HG03135 (cell line): ENCODE results near the gene BLM.
"Not testable (repeated sequence)": the region's sequence is repeated elsewhere in the genome, so short reads cannot be mapped to it uniquely, and the experiment has no call there.

Experiments used
- ATAC-seq: cut with Tn5 transposase; IDR thresholded peaks from one replicate; pipeline ENCODE4 v1.9.1; 2021; ENCODE audit warnings: mild to moderate bottlenecking, moderate library complexity; ENCODE audit not compliant: unreplicated experiment

The BLM gene

GRCh38 chr15:90729261-90729660, 12.1 kb downstream of the BLM start:
- no peak for ATAC-seq

DNA sequence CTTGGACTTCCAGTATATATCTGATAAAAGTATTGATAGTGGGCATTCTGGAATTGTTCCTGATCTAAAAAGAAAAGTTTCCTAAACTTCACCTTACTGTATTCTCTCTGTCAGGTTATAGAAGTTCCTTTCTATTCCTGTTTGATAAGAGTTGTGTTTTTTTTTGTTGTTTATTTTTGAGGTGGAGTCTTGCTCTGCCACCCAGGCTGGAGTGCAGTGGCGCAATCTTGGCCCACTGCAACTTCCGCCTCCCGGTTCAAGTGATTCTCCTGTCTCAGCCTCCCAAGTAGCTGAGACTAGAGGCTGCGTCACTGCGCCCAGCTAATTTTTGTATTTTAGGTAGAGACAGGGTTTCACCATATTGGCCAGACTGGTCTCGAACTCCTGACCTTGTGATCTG, 13.1 kb downstream of the BLM start:
- ATAC-seq = no peak

GRCh38 chr15:90735923-90736322, 18.8 kb downstream of the BLM start:
- ATAC-seq = no peak

GRCh38 chr15:90740545-90740944, 23.4 kb downstream of the BLM start:
- not testable (repeated sequence) for ATAC-seq

DNA sequence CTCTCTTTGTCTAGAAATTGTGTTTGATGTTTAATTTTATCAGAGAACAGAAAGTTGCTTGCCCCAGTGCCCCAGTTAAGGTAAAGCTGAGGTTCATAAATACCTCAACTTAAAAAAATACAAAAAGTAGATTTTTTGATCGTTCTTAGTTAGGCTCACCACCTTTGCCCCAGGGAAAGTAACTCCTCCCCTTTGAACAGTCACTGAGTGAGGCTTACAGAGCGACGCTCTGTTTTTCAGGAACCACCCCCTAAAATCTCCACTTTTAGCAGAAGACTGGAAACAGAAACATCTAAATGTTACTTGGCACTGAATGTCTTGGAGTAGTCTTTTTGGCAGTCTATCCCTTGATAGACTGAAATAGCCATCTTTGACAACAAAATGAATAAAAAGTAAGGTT, 24.9 kb downstream of the BLM start:
- no peak for ATAC-seq

DNA sequence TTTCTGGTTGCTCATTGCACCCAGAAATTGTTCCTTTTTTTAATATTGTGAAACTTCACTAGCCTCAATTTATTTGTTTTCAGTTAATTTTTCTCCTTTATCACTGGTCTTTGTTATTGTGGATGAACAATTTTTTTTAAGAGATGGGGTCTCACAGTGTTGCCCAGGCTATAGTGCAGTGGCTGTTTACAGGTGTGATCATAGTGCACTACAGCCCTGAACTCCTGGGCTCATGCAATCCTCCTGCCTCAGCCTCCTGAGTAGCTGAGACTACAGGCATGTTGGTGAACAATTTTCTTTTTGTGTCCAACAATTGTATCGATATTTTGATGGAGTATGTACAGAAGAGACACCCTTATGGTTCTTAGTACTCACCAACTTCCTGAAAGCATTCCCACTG, 26.3 kb downstream of the BLM start:
- ATAC-seq = no peak

DNA sequence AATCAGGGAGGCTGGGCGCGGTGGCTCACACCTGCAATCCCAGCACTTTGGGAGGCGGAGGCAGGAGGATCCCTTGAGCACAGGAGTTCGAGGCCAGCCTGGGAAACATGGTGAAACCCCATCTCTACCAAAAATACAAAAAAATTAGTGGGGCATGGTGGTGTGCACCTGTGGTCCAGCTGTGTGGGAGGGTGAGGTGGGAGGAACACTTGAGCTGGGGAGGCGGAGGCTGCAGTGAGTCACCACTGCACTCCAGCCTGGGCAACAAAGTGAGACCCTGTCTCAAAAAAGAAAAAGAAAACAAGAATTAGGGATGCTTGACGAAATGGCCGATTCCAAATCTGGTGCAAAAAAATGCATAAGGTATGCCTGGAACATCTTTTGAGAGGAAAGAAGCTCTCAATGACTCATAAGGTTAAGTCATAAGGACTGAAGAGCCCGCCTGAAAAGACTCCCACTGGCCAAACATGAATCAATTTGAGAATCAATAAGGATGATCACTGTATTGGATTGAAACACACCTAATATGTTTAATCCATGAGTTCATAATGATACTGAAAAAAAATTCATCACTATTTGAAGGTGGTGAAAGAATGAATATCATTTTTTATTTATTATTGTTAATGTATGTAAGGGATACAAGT, 27.7 kb downstream of the BLM start:
- ATAC-seq = no peak

- no peak for ATAC-seq
Observed at GRCh38 chr15:90749754-90750153, 32.6 kb downstream of the BLM start.

- ATAC-seq = no peak
Observed at GRCh38 chr15:90750186-90750585, 33.0 kb downstream of the BLM start.

- ATAC-seq = no peak
Observed at GRCh38 chr15:90751300-90751825, 34.2 kb downstream of the BLM start.

DNA sequence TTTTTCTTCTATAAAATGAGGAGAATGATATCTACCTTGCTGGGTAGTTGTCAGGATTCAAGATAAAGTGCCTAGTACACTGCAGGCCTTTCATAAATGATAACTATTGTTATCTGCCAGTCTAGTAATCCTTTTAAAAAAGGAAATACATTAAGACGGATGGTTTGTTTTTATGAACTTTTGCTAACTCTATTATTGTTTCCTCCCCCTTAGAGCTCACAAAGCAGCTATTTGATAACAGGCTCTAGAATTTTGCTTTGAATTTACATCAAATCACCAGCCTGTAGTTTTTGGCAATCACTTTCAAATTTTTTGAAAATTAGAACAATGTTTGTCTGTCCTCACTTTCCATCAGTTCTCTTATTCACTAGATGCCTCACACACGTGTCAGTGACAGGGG, 39.8 kb downstream of the BLM start:
- ATAC-seq = no peak

DNA sequence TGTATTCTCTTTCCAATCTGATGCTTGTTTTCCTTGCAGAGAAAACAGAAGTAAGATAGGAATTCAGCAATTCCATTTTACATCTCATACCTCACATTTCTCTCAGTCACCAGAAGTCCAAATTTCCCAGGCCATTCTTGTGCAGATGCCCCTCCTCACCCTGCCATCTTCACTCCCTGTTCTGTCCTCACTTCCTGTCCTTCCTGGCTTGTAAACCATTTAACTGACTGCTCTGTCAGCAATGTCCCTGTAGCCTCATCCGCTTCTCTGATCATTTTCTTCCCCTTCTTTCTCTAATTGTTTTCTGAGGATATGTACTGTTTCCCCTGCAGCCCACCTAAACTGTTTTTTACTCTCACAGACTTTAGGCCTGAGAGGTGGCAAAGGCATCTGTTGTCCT, 40.3 kb downstream of the BLM start:
- no peak for ATAC-seq

GRCh38 chr15:90760661-90761232, 43.6 kb downstream of the BLM start:
- no peak for ATAC-seq

- no peak for ATAC-seq
Observed at GRCh38 chr15:90761629-90762028, 44.5 kb downstream of the BLM start.

GRCh38 chr15:90762109-90762508, 45.0 kb downstream of the BLM start:
- no peak for ATAC-seq

GRCh38 chr15:90763366-90764099, 46.4 kb downstream of the BLM start:
- no peak for ATAC-seq

DNA sequence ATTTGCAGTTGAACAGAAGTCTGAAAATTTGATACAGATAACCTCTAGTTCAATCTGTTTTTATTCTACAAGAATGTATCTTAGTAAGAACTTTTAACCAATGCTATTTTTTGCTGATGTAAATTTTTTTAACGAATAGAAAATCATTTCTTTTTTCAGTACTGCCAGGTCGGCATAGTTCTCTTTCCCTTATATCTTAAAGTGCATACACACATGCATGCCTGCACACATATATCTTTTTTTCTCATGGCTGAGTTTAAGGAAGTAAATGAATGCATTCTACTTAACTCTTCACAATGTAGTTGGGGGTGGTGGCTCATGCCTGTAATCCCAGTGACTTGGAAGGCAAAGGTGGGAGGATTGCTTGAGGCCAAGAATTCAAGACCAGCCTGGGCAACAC, 48.4 kb downstream of the BLM start:
- no peak for ATAC-seq

- ATAC-seq = no peak
Observed at GRCh38 chr15:90765966-90766365, 48.8 kb downstream of the BLM start.

- no peak for ATAC-seq
Observed at GRCh38 chr15:90769375-90769774, 52.2 kb downstream of the BLM start.

DNA sequence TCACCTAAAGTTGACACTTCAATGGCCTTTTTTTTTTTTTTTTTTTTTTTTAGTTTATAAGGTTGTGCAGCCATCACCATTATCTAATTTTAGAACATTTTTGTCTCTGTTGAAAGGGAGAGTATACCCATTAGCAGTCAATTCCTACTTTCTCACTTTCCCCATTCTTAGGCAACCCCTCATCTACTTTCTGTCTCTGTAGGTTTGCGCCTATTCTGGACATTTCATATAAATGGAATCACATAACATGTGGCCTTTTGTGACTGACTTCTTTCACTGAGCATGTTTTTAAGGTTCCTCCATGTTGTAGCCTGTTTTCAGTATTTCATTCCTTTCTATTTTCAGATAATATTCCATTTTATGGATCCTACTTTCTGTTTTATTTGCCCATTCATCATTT, 56.3 kb downstream of the BLM start:
- ATAC-seq = no peak

- ATAC-seq = no peak
Observed at GRCh38 chr15:90774731-90775514, 57.8 kb downstream of the BLM start.
